Measurements from ENCODE around the gene POU6F2. TPM values are rescaled to one million over a fixed set of nuclear protein-coding genes. Genes with fewer than 3 reads are reported as not detected.

The POU6F2 gene, protein sequence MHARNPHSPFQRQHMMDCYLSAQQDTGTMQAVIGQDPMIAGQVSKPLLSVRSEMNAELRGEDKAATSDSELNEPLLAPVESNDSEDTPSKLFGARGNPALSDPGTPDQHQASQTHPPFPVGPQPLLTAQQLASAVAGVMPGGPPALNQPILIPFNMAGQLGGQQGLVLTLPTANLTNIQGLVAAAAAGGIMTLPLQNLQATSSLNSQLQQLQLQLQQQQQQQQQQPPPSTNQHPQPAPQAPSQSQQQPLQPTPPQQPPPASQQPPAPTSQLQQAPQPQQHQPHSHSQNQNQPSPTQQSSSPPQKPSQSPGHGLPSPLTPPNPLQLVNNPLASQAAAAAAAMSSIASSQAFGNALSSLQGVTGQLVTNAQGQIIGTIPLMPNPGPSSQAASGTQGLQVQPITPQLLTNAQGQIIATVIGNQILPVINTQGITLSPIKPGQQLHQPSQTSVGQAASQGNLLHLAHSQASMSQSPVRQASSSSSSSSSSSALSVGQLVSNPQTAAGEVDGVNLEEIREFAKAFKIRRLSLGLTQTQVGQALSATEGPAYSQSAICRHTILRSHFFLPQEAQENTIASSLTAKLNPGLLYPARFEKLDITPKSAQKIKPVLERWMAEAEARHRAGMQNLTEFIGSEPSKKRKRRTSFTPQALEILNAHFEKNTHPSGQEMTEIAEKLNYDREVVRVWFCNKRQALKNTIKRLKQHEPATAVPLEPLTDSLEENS
- not detected in 2 replicates for total RNA-seq

DNA sequence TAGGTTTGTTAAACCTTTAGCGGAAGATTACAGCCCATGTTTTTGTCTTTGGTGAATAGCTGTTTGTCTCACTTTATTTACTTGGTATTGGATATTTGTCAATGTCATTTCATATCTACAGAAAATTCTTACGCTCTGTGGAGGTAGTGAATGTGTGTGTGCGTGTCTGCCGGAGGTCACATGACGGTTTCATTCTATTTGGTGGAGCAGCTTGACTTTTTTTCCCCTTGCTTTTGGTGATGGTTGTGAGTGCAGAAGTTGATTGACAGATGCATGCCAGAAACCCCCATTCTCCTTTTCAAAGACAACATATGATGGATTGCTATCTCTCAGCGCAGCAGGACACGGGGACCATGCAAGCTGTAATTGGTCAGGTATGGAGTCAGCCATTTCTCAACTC, at the start of gene POU6F2:
Gene POU6F2 (plus strand): TSS at position 225 of the 400 bp plus-strand sequence. CDS start 45 bp downstream, at position 270.

Other genes with a start within 250 kb of the POU6F2 start
- gene VPS41, start 68.7 kb upstream of the POU6F2 start, total RNA-seq = 62.4 and 71.5 TPM in 2 replicates

Data from uterine smooth muscle cell (primary cell).